Adrenal gland (tissue), 5 donors: ENCODE data around the gene KLHL26.

Experiments used
- POLR2A ChIP-seq, 2 donors: fragments of 450-650 bp; IDR thresholded peaks; one replicate each; pipeline ENCODE4 v1.6.1; 2017; ENCODE audit warnings: antibody characterized with exemption in 2 of 2, mild to moderate bottlenecking in 2 of 2, moderate library complexity in 1 of 2
- TF ChIP-seq, protein P1 (sequence below), 6 experiments: fragments of 450-650 bp in 4 of 6; fragments of 200-600 bp in 2 of 6; sonication (generic) in 1 of 6; IDR thresholded peaks; 1 replicate in 5 of 6; 2 replicates in 1 of 6; pipeline versions ENCODE4 v1.5.1 to v1.8.0; 2016 to 2021; ENCODE audit warnings: antibody characterized with exemption in 6 of 6, mild to moderate bottlenecking in 2 of 6, moderate library complexity in 1 of 6
- donor health status: DM: no; HTN: no; CAD: no.

- TF ChIP-seq, protein P1, sequence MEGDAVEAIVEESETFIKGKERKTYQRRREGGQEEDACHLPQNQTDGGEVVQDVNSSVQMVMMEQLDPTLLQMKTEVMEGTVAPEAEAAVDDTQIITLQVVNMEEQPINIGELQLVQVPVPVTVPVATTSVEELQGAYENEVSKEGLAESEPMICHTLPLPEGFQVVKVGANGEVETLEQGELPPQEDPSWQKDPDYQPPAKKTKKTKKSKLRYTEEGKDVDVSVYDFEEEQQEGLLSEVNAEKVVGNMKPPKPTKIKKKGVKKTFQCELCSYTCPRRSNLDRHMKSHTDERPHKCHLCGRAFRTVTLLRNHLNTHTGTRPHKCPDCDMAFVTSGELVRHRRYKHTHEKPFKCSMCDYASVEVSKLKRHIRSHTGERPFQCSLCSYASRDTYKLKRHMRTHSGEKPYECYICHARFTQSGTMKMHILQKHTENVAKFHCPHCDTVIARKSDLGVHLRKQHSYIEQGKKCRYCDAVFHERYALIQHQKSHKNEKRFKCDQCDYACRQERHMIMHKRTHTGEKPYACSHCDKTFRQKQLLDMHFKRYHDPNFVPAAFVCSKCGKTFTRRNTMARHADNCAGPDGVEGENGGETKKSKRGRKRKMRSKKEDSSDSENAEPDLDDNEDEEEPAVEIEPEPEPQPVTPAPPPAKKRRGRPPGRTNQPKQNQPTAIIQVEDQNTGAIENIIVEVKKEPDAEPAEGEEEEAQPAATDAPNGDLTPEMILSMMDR (IDR thresholded peaks at IDR 0.05) = peak in 4 of 6 experiments; percentile 9 to 37 (median 25)
- TF ChIP-seq POLR2A (IDR thresholded peaks at IDR 0.05) = no peak
Observed at GRCh38 chr19:18603255-18603957, 33.4 kb upstream of the KLHL26 start.
